ENCODE measurements around the gene KCNIP1. TPM values are rescaled to one million over a fixed set of nuclear protein-coding genes. Genes with fewer than 3 reads are reported as not detected.
A peak's percentile ranks its signal among the peaks of the same experiment; 100 is the strongest.

Gene KCNIP1
- total RNA-seq, 1 donor from 2014 or later = 0.45 TPM

DNA sequence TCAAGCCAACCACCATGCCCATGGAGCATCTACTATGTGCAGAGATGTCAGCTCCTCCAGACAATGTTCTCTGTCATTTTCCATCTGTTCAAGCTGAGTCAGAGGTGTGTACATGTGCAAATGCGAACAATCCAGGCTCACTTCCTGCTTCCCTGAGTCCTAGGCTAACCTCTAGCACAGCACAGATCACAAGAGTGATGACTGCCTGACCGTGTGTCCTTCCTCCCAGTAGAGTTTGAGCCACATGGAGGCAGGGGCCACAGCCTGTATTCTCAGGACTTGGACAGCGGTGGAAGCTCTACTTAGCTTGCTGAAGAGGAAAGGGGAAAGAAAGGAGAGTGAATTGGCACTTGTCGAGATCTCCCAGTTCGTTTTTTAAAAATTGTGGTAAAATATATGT lies 87.2 kb downstream of the KCNIP1 start:
- H3K36me3 ChIP-seq (ENCODE audit: insufficient read depth, low read length) = no peaks in the 10 kb centered on the region
- H3K9ac ChIP-seq (ENCODE audit: low read length) = no peak overlapping the region
- peaks cover 4% of the 10 kb centered on the region for H3K9me3 Mint-ChIP-seq (ENCODE audit: unreplicated experiment)
- DNase-seq (ENCODE audit: low read depth) (no peak), FAIRE-seq (no peak)
- H3K4me1 ChIP-seq (ENCODE audit: insufficient read depth, low read length) = peaks cover 2% of the 10 kb centered on the region
- TF ChIP-seq EZH2 (IDR thresholded peaks at IDR 0.05; ENCODE audit: insufficient read depth, low read length) = no peak
- H3K27me3 Mint-ChIP-seq (ENCODE audit: low read depth, unreplicated experiment) = peaks cover 14% of the 10 kb centered on the region
- no peak overlapping the region for H3K27ac Mint-ChIP-seq (ENCODE audit: unreplicated experiment)
- no peak overlapping the region for H3K4me3 ChIP-seq (ENCODE audit: insufficient read depth, low read depth, low read length)
- peaks cover 2% of the 10 kb centered on the region for H3K4me1 Mint-ChIP-seq (ENCODE audit: low read depth, unreplicated experiment)
- H4K20me1 ChIP-seq (ENCODE audit: insufficient read depth, low read length) = no peaks in the 10 kb centered on the region
- no peak overlapping the region for H3K27ac ChIP-seq (ENCODE audit: low read depth, low read length)
- H3K9me3 ChIP-seq (ENCODE audit: insufficient read depth, low read depth, low read length) = no peaks in the 10 kb centered on the region
- H3K27me3 ChIP-seq (ENCODE audit: insufficient read depth, low read length) = peaks cover 3% of the 10 kb centered on the region
- no peak overlapping the region for H3K4me3 Mint-ChIP-seq (ENCODE audit: unreplicated experiment)
- no peak overlapping the region for H2AFZ ChIP-seq (ENCODE audit: low read depth, low read length)
- no peak overlapping the region for H3K4me2 ChIP-seq (ENCODE audit: low read length)
- no peaks in the 10 kb centered on the region for H3K36me3 Mint-ChIP-seq (ENCODE audit: low read depth, unreplicated experiment)
- H3K79me2 ChIP-seq (ENCODE audit: insufficient read depth, low read length) = no peaks in the 10 kb centered on the region

DNA sequence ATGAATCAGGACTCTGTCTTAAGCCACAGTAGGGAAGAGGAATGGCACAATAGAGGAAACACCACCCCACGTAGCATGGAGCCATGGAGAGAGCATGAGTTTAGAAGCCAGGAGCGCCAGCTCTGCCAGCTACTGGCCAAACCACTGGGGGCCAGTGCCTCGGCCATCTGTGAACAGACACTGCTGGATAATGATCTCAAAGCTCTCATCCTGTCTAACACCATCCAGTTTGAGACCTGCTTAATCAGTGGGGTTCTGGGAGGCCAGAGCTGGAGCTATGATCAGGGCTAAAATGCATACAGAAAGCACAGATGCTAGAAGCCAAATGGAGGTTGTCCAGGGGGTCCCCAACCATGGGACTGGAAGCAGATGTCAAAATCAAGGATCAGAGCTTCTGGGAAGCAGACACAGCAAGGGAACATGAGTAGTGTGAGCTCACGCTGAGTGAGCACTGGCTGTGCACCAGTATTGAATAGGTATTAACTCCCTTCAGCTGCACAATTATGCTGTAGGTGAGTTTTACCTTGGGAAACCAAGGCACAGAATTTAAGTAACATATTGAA lies 92.7 kb downstream of the KCNIP1 start:
- H2AFZ ChIP-seq (ENCODE audit: low read depth, low read length) = no peak overlapping the region
- DNase-seq (ENCODE audit: low read depth) = no peak
- H3K79me2 ChIP-seq (ENCODE audit: insufficient read depth, low read length) = no peaks in the 10 kb centered on the region
- no peak overlapping the region for H3K4me3 ChIP-seq (ENCODE audit: insufficient read depth, low read depth, low read length)
- H3K27ac ChIP-seq (ENCODE audit: low read depth, low read length) = no peak overlapping the region
- H4K20me1 ChIP-seq (ENCODE audit: insufficient read depth, low read length) = peaks cover 3% of the 10 kb centered on the region
- Mint-ChIP-seq H3K4me1 (ENCODE audit: low read depth, unreplicated experiment) (peaks cover 25% of the 10 kb centered on the region), H3K9me3 (ENCODE audit: unreplicated experiment) (no peaks in the 10 kb centered on the region), H3K27me3 (ENCODE audit: low read depth, unreplicated experiment) (peaks cover 25% of the 10 kb centered on the region), H3K4me3 (ENCODE audit: unreplicated experiment) (no peak overlapping the region), H3K36me3 (ENCODE audit: low read depth, unreplicated experiment) (no peaks in the 10 kb centered on the region), H3K27ac (ENCODE audit: unreplicated experiment) (peak overlapping the region; percentile 64)
- no peak for FAIRE-seq
- peaks cover 14% of the 10 kb centered on the region for H3K4me1 ChIP-seq (ENCODE audit: insufficient read depth, low read length)
- TF ChIP-seq, protein P1, sequence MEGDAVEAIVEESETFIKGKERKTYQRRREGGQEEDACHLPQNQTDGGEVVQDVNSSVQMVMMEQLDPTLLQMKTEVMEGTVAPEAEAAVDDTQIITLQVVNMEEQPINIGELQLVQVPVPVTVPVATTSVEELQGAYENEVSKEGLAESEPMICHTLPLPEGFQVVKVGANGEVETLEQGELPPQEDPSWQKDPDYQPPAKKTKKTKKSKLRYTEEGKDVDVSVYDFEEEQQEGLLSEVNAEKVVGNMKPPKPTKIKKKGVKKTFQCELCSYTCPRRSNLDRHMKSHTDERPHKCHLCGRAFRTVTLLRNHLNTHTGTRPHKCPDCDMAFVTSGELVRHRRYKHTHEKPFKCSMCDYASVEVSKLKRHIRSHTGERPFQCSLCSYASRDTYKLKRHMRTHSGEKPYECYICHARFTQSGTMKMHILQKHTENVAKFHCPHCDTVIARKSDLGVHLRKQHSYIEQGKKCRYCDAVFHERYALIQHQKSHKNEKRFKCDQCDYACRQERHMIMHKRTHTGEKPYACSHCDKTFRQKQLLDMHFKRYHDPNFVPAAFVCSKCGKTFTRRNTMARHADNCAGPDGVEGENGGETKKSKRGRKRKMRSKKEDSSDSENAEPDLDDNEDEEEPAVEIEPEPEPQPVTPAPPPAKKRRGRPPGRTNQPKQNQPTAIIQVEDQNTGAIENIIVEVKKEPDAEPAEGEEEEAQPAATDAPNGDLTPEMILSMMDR (IDR thresholded peaks at IDR 0.05; ENCODE audit: insufficient read depth, low read depth, low read length) = no peak
- no peak for TF ChIP-seq EZH2 (IDR thresholded peaks at IDR 0.05; ENCODE audit: insufficient read depth, low read length)
- peaks cover 14% of the 10 kb centered on the region for H3K27me3 ChIP-seq (ENCODE audit: insufficient read depth, low read length)
- H3K9me3 ChIP-seq (ENCODE audit: insufficient read depth, low read depth, low read length) = no peaks in the 10 kb centered on the region
- H3K36me3 ChIP-seq (ENCODE audit: insufficient read depth, low read length) = no peaks in the 10 kb centered on the region
- no peak overlapping the region for H3K9ac ChIP-seq (ENCODE audit: low read length)
- H3K4me2 ChIP-seq (ENCODE audit: low read length) = peak overlapping the region; percentile 77

DNA sequence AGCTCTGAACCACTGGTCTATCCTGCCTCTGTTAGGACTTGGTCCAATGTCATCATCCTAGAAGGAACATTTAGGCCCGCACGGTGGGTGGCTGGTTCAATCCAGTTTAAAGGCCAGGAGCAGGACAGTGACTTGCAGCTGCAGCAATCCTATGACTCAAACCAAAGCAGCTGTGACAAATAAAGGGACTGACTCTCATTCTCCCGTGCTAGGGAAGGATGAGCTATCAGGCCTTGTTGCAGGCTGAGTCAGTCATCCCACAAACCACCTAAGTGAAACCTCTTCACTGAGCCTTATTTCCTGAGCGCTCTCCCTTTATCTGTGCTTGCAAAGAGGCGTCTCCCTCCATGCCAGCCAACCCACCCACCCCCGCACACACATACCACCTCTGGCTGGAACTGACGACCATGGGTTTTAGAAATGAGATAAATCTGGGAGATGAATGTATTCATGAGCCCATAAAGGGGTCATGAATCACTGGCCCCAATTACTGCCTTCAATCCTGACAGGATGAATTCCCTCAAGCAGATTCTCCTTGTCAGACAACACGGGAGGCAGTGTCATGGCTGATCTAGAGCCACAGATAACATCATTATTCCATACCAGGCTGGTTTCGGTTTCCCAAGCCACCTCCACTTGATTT lies 93.4 kb downstream of the KCNIP1 start:
- Histone ChIP-seq H2AFZ (ENCODE audit: low read depth, low read length) (no peak overlapping the region), H3K4me1 (ENCODE audit: insufficient read depth, low read length) (peaks cover 14% of the 10 kb centered on the region), H3K4me2 (ENCODE audit: low read length) (peak overlapping the region; percentile 77), H3K79me2 (ENCODE audit: insufficient read depth, low read length) (no peaks in the 10 kb centered on the region), H3K9ac (ENCODE audit: low read length) (no peak overlapping the region), H4K20me1 (ENCODE audit: insufficient read depth, low read length) (peaks cover 3% of the 10 kb centered on the region), H3K27ac (ENCODE audit: low read depth, low read length) (no peak overlapping the region), H3K36me3 (ENCODE audit: insufficient read depth, low read length) (no peaks in the 10 kb centered on the region), H3K4me3 (ENCODE audit: insufficient read depth, low read depth, low read length) (no peak overlapping the region), H3K9me3 (ENCODE audit: insufficient read depth, low read depth, low read length) (no peaks in the 10 kb centered on the region), H3K27me3 (ENCODE audit: insufficient read depth, low read length) (peaks cover 14% of the 10 kb centered on the region)
- H3K4me1 Mint-ChIP-seq (ENCODE audit: low read depth, unreplicated experiment) = peaks cover 25% of the 10 kb centered on the region
- H3K27me3 Mint-ChIP-seq (ENCODE audit: low read depth, unreplicated experiment) = peaks cover 30% of the 10 kb centered on the region
- H3K27ac Mint-ChIP-seq (ENCODE audit: unreplicated experiment) = peak overlapping the region; percentile 90
- peak; percentile 84 for DNase-seq (ENCODE audit: low read depth)
- H3K4me3 Mint-ChIP-seq (ENCODE audit: unreplicated experiment) = no peak overlapping the region
- no peaks in the 10 kb centered on the region for H3K9me3 Mint-ChIP-seq (ENCODE audit: unreplicated experiment)
- peak; percentile 88 for FAIRE-seq
- TF ChIP-seq, protein P1 (IDR thresholded peaks at IDR 0.05; ENCODE audit: insufficient read depth, low read depth, low read length) = no peak
- TF ChIP-seq EZH2 (IDR thresholded peaks at IDR 0.05; ENCODE audit: insufficient read depth, low read length) = no peak
- H3K36me3 Mint-ChIP-seq (ENCODE audit: low read depth, unreplicated experiment) = no peaks in the 10 kb centered on the region
